Duodenal mucosa (tissue), 2 donors: ENCODE measurements around the gene LMOD1.

Source experiments
- H3K27ac ChIP-seq: one replicate; pipeline ENCODE4 v1.7.0; 2013; ENCODE audit warnings: low read depth, low read length
- H3K27me3 ChIP-seq, 2 donors: one replicate each; pipeline ENCODE4 v1.7.0; 2013; ENCODE audit warnings: low read length in 2 of 2, control low read depth in 1 of 2; ENCODE audit not compliant: insufficient read depth in 2 of 2, control insufficient read depth in 1 of 2
- H3K36me3 ChIP-seq, 2 donors: one replicate each; pipeline ENCODE4 v1.7.0; 2013; ENCODE audit warnings: low read length in 2 of 2, control low read depth in 1 of 2; ENCODE audit not compliant: insufficient read depth in 2 of 2, control insufficient read depth in 1 of 2
- H3K4me1 ChIP-seq, 2 donors: one replicate each; pipeline ENCODE4 v1.7.0; 2013; ENCODE audit warnings: low read length in 2 of 2, control low read depth in 1 of 2; ENCODE audit not compliant: insufficient read depth in 2 of 2, control insufficient read depth in 1 of 2
- H3K4me3 ChIP-seq, 2 donors: one replicate each; pipeline ENCODE4 v1.7.0; 2013; ENCODE audit warnings: low read length in 2 of 2, low read depth in 1 of 2
- H3K9ac ChIP-seq, 2 donors: one replicate each; pipeline ENCODE4 v1.7.0; 2013; ENCODE audit warnings: low read length in 2 of 2, low read depth in 1 of 2
- H3K9me3 ChIP-seq, 2 donors: one replicate each; pipeline ENCODE4 v1.7.0; 2013; ENCODE audit warnings: low read length in 2 of 2, control low read depth in 1 of 2; ENCODE audit not compliant: control insufficient read depth in 1 of 2

The LMOD1 gene

GRCh38 chr1:201895120-201895665 is 51.2 kb downstream of the LMOD1 start:
- Histone ChIP-seq H3K27ac (no peak overlapping the region), H3K9me3 (no peaks in the 10 kb centered on the region), H3K36me3 (no peaks in the 10 kb centered on the region), H3K4me1 (peaks cover 0 to 3% of the 10 kb centered on the region in 2 donors), H3K27me3 (peaks cover 4 to 8% of the 10 kb centered on the region in 2 donors), H3K9ac (no peak overlapping the region), H3K4me3 (no peak overlapping the region)

GRCh38 chr1:201894343-201895119 is 51.8 kb downstream of the LMOD1 start:
- Histone ChIP-seq H3K27ac (no peak overlapping the region), H3K4me3 (no peak overlapping the region), H3K27me3 (peaks cover 9 to 13% of the 10 kb centered on the region in 2 donors), H3K4me1 (peaks cover 1 to 4% of the 10 kb centered on the region in 2 donors), H3K9ac (no peak overlapping the region), H3K9me3 (no peaks in the 10 kb centered on the region), H3K36me3 (no peaks in the 10 kb centered on the region)

- H3K36me3 ChIP-seq, result no peaks in the 10 kb centered on the region
- H3K27me3 ChIP-seq, result peaks cover 19 to 20% of the 10 kb centered on the region in 2 donors
- no peaks in the 10 kb centered on the region for H3K9me3 ChIP-seq
- no peak overlapping the region for H3K9ac ChIP-seq
- H3K27ac ChIP-seq, result no peak overlapping the region
- H3K4me3 ChIP-seq, result no peak overlapping the region
- peaks cover 8 to 10% of the 10 kb centered on the region in 2 donors for H3K4me1 ChIP-seq
Measured at GRCh38 chr1:201893431-201893830, 52.9 kb downstream of the LMOD1 start.

- H3K4me3 ChIP-seq, result no peak overlapping the region
- H3K4me1 ChIP-seq, result peaks cover 8 to 16% of the 10 kb centered on the region in 2 donors
- peaks cover 28 to 31% of the 10 kb centered on the region in 2 donors for H3K27me3 ChIP-seq
- no peak overlapping the region for H3K27ac ChIP-seq
- H3K9ac ChIP-seq, result no peak overlapping the region
- no peaks in the 10 kb centered on the region for H3K36me3 ChIP-seq
- H3K9me3 ChIP-seq, result no peaks in the 10 kb centered on the region
Measured at GRCh38 chr1:201892211-201892610, 54.1 kb downstream of the LMOD1 start.

GRCh38 chr1:201891451-201892045 is 54.8 kb downstream of the LMOD1 start:
- Histone ChIP-seq H3K4me1 (peaks cover 8 to 16% of the 10 kb centered on the region in 2 donors), H3K9ac (no peak overlapping the region), H3K27me3 (peaks cover 28 to 36% of the 10 kb centered on the region in 2 donors), H3K36me3 (no peaks in the 10 kb centered on the region), H3K9me3 (no peaks in the 10 kb centered on the region), H3K4me3 (no peak overlapping the region), H3K27ac (no peak overlapping the region)

GRCh38 chr1:201890806-201891450 is 55.4 kb downstream of the LMOD1 start:
- Histone ChIP-seq H3K27ac (no peak overlapping the region), H3K4me1 (peaks cover 8 to 13% of the 10 kb centered on the region in 2 donors), H3K27me3 (peaks cover 28 to 36% of the 10 kb centered on the region in 2 donors), H3K4me3 (no peak overlapping the region), H3K36me3 (no peaks in the 10 kb centered on the region), H3K9ac (no peak overlapping the region), H3K9me3 (no peaks in the 10 kb centered on the region)

GRCh38 chr1:201890223-201890622 is 56.1 kb downstream of the LMOD1 start:
- no peaks in the 10 kb centered on the region for H3K9me3 ChIP-seq
- no peaks in the 10 kb centered on the region for H3K36me3 ChIP-seq
- peaks cover 8 to 13% of the 10 kb centered on the region in 2 donors for H3K4me1 ChIP-seq
- no peak overlapping the region for H3K4me3 ChIP-seq
- H3K9ac ChIP-seq, result no peak overlapping the region
- H3K27ac ChIP-seq, result no peak overlapping the region
- H3K27me3 ChIP-seq, result peaks cover 28 to 36% of the 10 kb centered on the region in 2 donors

- no peaks in the 10 kb centered on the region for H3K9me3 ChIP-seq
- H3K36me3 ChIP-seq, result no peaks in the 10 kb centered on the region
- no peak overlapping the region for H3K27ac ChIP-seq
- H3K4me1 ChIP-seq, result peaks cover 8 to 13% of the 10 kb centered on the region in 2 donors
- H3K4me3 ChIP-seq, result peak overlapping the region; percentile 68 to 71
- H3K9ac ChIP-seq, result peak overlapping the region in 1 of 2 donors; percentile 60
- H3K27me3 ChIP-seq, result peaks cover 28 to 37% of the 10 kb centered on the region in 2 donors
Measured at GRCh38 chr1:201889090-201889968, 57.0 kb downstream of the LMOD1 start.

- H3K4me3 ChIP-seq, result peak within 1 kb of the TSS; percentile 68 to 71
- no peaks in the 10 kb centered on the region for H3K36me3 ChIP-seq
- H3K27me3 ChIP-seq, result peaks cover 28 to 39% of the 10 kb centered on the region in 2 donors
- H3K9me3 ChIP-seq, result no peaks in the 10 kb centered on the region
- H3K27ac ChIP-seq, result no peak within 1 kb of the TSS
- peak within 1 kb of the TSS in 1 of 2 donors; percentile 60 for H3K9ac ChIP-seq
- peaks cover 8 to 17% of the 10 kb centered on the region in 2 donors for H3K4me1 ChIP-seq
Measured at GRCh38 chr1:201888282-201889089, 57.9 kb downstream of the LMOD1 start, which contains the start of gene SHISA4. TSS of gene SHISA4 (plus strand) at chr1:201888898. CDS start at chr1:201888995, 97 bp downstream.
